GM18502 (cell line): ENCODE measurements around the gene MCC.

ENCODE experiments used
- ATAC-seq: cut with Tn5 transposase; IDR thresholded peaks from one replicate; pipeline ENCODE4 v1.9.1; 2021; ENCODE audit warnings: mild to moderate bottlenecking; ENCODE audit not compliant: unreplicated experiment, poor library complexity

Gene MCC

DNA sequence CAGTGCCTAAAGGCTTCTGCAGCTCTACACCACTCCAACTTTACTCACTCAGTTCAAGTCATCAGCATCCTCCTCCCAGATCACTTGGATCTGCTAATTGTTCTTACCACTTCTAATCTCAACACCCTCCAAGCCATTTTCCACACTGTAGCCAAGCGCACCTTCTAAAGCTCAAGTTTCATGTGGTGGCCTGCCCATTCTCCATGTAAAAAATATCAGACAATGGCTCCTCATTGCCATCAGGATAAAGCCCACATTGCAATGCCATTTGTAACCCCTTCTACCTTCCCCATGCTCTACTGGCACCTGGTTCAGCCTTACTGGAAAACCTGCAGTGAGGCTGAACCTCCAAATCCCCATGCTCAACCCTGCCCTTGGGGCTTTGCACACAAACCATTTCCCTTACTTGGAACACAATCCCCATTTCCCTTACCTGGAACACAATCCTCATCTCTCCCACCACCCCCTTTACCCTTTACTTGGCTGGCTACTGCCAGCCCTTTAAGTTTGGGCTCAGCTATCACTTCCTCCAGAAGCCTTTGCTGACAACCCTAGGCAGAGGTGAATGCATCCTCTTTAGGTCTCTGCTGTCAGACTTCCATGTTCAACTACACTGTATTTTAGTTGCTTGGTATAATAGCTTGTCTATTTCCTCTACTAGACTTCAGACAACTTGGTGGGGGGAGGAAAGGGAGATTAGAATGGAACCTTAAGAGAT, 273.5 kb downstream of the MCC start:
- no peak for ATAC-seq

DNA sequence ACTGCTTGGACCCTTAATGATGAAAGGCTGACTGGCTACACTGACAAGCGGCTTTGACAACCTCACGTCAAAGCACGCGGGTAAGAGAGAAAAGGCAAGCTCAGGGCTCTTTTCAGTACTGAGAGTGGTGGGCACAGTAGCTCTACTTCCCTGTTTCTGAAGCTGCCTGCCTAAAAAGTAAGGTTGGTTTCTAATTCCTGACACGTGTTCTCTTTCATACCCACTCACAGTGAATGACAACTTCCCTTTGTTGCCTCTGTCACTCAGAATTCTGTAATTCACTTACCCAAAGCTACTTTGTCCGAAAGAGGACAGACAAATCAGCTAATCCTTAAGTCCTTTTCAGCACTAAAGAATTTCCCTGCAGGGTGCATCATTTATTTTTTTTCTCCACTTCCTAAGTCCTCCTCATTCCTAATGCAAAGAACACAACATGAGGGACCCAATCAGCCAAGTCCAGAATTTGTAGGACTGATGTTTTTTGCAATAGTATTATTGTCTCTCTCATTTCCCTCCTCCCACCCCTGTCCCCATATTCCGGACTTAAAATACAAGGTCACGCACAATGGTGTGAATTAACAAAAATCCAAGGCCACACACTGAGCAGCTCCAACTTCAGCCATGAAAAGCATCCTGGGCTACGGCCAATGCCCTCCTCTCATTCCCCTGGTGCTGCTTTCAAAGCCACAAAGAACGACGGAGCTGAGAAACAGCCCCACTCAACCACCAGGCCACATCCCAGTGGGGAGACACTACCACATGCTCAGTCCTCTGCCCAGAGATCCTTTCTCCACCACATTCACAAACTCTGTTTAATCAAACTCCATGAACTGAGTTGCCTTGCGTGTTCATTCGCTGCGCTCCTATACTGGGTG, 274.5 kb downstream of the MCC start:
- peak; percentile 61 for ATAC-seq

DNA sequence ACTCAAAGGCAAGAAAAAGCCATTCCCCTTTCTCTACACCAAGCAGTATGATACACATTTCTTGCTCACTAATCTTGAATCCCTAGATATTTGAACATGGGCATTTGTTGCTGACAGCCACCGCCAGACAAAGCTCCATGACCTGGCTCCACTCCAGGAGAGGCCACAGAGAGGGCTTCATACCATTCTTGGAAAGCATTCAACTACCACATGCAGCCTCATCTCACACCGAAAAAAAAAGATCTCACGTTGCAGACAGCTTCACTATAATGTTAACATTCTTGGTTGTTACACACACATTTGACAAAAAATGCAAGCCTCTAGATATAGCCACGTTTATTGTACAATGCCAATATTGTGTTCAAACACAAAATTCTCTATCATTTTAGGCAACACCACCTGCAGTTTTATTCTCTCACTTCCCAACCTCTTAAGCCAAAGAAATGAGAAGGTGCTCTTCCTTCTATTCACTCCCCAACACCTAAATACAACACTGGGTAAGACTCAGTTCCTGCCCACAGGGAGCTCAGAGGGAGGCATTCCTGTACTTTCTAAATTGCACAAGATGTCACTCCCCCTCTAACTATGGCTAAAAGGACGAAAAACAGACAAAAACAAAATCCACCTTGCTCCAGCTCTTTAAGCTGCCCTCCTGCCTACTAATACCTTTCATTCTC, 275.9 kb downstream of the MCC start:
- no peak for ATAC-seq

DNA sequence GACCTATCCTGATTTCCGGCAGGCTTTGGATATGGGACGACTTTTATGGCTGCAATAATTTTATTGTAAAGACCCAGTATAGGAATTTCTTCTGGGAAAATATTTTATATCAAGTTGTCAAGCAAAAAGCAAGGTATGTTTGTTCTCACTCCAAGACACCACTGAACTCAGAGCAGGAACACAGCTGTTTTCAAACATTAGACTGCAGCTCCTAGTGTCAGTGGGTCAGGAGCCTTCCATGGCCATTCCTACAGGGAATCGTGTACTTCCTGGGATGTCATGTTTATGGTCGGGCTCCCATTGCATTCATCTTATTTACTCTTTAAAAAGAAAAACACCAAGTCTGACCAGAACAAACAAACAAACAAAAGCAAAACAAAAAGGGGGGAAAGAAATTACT, 278.8 kb downstream of the MCC start:
- ATAC-seq, result no peak

DNA sequence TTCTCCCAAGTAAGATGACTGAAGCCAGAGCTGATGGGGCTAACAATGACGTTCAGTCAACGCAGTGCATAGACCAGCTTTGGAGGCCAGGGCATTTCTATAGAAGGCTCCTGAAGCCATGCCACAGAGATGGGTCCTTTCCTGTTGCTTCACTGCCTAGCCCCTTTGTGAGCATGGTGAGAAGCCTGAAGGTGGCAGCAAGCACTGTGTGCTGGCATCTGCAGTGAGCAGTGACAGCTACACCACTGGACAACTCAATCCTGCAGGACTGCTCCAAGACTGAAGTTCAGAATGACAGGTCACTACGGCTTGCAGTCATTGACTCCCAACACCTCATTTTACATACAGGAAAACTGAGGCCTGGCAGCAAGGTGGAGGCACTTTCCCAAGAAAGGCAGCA, 282.4 kb downstream of the MCC start:
- no peak for ATAC-seq

DNA sequence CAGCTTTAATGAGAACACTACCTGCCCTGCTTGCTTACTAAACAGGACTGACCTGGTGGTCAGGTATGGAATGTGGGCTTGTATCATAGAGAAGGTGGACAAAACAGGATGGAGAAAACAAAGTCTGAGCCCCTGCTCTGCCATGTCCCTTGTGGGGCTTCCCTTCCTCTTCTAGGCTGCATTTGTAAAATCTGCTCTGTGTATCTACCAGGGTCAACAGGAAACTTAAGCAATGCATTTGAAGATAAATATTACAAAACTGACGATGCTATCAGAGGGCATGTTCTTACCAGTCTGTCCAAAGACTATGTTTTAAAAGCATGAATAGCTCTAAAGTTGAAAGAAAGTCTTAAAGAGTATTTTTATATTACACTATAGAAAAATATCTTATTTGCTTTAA, 282.9 kb downstream of the MCC start:
- ATAC-seq, result no peak

DNA sequence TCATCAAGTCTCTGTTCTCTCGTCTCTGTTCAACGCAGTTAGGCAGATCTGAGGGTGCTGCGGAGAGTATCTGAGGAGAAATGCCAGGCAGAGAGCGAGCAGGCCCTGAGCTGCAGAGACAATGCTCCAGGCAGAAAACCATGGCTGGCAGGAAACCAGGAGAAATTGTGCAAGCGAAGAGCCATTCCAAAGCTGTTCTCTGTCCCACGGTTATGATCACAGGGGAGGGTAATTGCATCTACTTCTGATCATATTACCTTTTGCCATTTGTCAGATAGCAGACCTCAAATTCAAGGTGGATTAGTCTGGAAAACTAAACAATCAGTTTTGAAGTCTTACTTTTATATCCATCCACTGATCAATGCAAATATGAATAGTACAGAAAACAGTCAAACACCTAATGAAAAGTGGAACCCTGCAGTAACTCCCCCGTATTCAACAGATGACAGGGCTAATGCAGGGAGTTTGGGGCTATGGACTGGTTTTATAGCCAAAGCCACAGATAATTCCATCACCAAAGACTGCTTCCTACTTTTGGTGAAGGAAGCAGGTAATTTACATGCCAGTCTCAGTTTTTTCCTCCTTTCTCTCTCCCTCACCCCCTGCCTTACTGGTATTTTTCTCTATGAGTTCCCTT, 283.6 kb downstream of the MCC start:
- no peak for ATAC-seq

DNA sequence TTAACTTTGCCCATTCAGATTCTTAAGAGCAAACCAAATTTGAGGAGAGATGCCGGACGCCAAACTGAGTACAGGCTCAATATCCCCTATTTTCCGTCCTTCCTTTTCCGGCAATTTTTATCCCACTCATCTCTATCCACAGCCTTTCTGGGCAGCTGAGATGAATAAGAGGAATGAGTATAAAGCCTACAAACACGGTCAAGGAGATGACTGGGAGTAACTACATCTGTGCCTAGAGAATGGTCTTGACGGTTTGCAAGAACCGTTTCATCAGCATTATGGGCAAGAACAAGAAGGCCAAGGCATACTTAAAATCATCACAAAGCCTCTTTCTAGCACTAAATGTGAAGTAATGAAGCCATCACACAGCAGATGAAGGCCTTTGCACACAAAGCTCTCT, 284.3 kb downstream of the MCC start:
- ATAC-seq, result no peak

DNA sequence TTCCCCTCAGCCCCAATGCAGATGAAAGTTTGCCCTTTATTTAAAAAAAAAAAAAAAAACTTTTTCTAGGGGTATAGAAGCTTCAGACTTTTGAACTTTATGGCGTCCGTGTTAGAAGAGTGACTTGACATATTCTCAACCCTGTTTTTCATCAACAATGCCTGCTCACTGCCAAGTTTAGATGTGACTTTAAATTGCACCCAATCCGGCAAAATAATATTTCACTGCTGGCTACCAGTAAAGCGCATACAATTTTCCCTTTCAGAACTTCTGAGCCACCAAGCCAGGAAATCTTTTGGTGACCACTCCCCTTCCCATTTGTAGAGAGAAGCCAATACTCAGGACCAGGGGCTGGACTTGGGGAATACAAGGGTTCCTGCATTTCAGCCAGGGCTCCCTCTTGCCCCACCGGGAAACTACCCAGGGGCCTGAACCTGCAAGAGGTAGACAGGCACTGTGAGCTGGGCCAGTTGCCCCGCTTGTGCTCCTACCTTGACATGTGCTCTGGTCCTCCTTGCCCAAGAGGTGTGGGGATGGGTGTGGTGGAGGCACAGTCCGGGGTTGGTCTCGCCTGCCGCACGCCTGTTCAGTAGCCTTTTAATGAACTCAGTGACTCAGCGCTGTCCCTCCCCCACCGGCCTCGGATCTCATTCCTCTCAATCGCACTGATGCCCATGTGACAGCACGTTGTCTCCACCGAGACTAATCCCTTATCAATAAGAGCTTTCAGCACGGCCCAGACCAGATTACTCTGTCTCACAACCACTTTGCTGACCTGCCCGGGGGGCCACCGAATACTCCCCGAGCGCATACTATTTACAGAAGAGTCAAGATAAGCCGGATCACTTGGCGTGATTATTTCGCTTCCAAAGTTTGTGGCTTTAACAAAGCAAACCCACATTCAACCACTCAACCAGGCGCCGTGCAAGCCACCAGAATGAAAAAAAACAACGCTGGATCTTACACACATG, 285.2 kb downstream of the MCC start:
- no peak for ATAC-seq

DNA sequence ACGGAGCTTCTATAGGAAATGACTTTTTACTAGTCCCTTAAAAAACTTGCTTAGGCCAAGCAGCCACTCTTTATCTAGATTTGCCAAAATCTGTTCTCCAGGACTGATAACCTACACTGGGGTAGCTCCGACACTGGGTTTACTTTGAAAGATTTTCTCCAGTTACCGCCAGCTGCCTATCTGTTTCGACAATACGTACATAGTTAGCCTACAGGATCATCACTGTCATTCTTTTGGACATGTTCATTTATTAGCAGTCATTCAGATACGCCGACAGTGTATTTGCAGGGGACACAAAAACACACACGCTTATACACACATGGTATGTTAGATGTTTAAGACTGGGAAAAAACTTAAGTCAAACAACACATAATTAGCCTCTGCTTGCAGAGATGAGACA, 286.0 kb downstream of the MCC start:
- ATAC-seq, result no peak

DNA sequence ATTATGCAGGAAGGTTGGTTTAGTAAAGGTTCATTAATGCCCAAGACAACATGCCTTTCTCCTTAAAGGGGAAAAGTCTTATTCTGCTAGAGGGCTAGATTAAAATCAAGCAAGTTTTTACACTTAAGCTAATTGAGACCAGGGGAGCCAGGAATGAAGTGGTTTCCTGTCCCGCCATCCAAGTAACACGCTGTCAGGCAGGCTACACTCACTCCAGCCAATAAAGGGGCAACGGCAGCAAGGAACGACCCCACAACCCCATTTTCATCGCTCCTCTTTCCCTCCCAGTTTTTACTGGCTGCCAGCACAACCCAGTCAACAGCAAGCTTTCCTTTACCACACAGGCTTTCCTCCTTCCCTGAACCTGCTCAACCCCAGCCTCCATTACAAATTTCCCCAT, 286.5 kb downstream of the MCC start:
- no peak for ATAC-seq

DNA sequence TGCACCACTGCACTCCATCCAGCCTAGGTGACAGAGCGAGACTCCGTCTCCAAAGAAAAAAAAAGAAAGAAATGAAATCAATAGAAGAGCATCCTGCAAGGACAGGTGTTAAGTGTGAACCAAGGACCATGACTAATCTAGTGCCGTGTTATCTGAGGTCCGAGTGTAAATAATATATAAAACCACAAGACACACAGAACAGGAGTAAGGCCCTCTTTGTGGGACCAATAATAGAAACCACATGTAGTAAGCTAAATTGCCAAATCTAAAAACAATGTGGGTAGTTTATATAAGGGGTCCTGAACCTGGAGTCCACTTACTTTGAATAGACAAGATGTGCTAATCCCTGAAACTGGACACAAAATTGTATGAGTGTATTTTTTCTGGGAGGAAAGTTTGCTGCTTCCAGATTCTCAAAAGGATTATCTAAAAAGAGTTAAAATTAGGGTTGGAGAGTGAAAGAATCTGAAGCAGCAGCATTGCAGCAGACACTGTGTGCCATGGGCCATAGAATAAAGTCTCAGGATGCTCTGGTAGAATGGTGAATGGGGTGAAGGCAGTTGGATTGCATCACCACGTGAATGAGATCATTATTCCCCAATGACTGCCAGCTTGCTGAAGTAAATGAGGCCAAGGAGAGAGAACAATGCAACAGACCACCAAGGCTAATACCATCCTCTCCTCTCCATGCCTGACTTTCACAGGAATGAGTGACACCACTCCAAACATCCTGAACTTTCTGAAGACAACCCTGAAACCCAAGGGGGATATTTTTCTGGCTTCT, 288.9 kb downstream of the MCC start:
- ATAC-seq, result no peak

DNA sequence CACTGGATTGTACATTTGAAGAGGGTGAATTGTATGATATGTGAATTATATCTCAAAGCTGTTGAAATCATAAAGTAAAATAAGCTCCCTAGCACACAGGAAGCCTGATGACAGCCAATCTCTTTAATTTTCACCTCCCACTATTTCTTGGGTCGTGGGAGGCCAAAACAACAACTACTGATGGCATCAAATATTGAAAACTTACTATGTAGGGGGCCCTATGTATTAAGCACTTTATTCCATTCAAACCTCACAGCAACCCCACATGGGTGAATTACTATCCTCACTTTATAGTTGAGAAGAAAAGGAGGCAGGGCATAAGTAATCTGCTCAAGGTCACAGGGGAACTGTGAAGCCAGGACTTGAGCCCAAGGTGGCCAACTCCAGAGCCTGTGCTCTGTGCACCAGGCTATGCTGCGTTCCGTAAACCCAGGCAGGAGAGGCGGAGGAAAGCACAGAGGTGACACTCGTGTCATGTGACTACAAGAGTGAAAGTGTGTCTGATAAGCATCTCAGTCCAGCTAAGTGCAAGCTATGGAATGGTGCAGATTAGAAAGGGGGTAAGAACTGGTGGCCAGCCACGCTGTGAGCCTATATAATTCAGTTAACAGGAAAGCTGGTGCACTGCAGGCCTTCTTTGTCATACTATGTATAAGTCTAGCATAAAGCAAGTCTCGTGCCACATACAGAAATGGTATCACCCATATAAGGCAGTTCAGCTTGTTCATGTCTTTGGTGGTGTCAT, 290.6 kb downstream of the MCC start:
- no peak for ATAC-seq

DNA sequence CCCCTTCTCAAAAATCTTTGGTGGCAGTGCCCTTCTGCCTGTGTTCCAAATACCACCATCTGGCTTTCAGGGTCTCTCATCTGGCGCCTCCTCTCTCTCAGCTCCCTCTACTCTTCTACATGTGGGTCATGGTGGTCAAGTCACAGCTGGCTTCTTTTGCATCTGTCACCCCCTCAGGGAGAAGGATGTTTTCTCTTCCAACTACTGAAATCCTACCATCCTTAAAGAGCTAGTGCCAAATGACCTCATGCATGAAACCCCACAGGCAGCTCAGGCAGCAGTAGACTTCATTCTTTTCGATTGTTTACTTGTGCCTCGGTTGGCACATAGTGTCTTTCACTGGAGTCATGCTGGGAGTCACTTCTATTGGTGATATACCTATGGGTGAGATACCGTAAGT, 292.5 kb downstream of the MCC start:
- no peak for ATAC-seq

DNA sequence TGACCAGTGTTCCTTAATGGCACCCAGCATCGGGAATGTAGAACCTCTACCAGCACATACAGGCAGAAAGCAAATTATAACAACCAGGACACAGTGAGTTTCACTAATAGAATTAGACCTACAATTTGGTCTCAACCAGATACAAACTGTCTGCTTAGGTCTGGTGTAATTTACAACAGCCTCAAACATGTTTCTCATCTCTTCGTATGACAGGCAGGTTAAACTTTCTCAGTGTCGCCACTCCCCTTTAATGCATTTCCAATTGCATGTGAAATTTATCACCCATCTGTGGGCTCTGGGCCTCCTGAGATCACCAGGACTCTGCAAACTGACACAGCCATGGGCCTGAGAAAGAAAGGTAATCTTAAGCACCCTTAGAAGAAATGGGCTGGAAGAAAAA, 293.0 kb downstream of the MCC start:
- ATAC-seq, result no peak

DNA sequence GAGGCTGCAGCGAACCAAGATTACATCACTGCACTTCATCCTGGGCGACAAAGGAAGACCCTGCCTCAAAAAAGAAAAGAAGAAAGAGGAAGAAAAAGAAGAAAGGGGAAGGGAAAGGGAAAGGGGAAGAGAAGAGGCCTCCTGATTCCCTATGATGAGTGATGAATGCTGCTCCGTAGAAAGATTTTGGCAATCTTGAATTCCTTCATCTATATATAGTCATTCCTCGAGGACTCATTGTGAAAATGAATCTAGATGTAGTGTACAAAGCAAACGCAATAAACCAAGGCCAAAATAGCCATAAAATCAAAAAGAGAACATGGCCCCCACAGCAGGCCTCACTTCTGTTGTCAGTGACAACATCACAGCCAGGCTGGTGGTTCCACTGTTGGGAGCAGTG, 293.7 kb downstream of the MCC start:
- no peak for ATAC-seq

DNA sequence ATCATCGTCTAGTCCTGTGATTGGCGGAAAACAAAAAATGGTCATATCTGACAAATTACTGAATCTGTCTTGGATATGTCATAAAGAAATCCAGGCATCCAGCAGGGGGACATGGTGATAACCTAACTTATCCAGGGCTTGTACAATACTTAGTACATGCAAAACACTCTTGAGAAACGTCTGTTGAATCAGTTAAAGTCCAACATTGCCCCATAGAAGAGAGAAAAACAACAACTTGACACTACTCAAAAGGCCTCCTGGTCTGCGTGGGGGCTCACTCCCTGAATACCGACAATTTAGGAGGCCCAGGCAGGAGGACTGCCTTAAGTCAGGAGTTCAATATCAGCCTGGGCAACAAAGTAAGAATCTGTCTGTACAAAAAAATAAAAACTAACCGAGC, 294.1 kb downstream of the MCC start:
- ATAC-seq, result no peak

DNA sequence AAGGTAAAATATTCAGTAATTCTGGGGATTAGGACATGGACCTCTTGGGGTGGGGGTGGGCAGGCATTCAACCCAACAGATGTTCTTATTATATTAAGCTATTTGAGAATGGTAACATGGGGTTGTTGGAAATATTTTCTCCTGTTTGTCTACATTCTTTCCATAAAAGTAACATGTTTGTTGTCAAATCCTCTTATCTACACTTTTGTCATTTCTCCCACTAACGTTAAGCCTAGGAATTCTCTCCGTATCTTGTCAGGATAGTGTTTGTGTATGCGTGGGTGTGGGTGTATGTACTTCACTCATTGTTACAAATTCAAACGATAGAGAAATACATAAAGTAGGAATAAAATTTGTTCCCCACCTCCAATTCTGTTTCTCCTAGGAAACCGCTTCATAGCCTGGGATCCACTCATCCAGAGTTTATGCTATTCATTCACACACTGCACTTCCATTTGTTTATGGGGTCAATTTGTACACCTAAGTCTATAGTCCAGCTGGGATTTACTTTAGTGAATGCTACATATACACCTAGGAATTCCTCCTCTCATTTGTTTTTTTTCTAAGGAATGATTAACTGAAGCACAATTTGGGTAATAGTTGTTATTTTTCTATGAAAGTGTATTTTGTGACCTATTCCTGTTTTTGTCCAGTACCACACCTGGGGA, 294.8 kb downstream of the MCC start:
- ATAC-seq, result no peak
